ENCODE data around the gene HTN1. TPM values are rescaled to one million over a fixed set of nuclear protein-coding genes. Genes with fewer than 3 reads are reported as not detected.
"Not testable (repeated sequence)": the region's sequence is repeated elsewhere in the genome, so short reads cannot be mapped to it uniquely, and the experiment has no call there.

HTN1 gene
- not detected for total RNA-seq
- long read RNA-seq, result 0 reads

GRCh38 chr4:70050138-70050537 lies at the start of gene HTN1:
Gene HTN1, plus strand, starts transcription at chr4:70050438. Its CDS starts 2,639 bp downstream, at chr4:70053077.
- H3K27ac ChIP-seq; H3K9me3 ChIP-seq; H3K27me3 ChIP-seq; H3K4me1 ChIP-seq; H3K4me3 ChIP-seq; H3K36me3 ChIP-seq; intact Hi-C loops (cut with DNase I); DNase-seq; ATAC-seq: not testable (repeated sequence)

- no peaks in the 10 kb centered on the region for H3K9me3 ChIP-seq
- TF ChIP-seq CTCF (IDR thresholded peaks at IDR 0.05), result no peak
- H3K36me3 ChIP-seq, result no peaks in the 10 kb centered on the region
- H3K4me1 ChIP-seq, result no peaks in the 10 kb centered on the region
- no peak for DNase-seq
- no peak overlapping the region for H3K27ac ChIP-seq
- no peak overlapping the region for H3K4me3 ChIP-seq
- intact Hi-C loops (cut with DNase I), result no loop called here
- no peak for ATAC-seq
- no peaks in the 10 kb centered on the region for H3K27me3 ChIP-seq
These were observed 49.5 kb upstream of the HTN1 start for GRCh38 chr4:70000711-70001110.

- no peak overlapping the region for H3K4me3 ChIP-seq
- no peaks in the 10 kb centered on the region for H3K9me3 ChIP-seq
- H3K27me3 ChIP-seq, result no peaks in the 10 kb centered on the region
- no peak overlapping the region for H3K27ac ChIP-seq
- no peak for TF ChIP-seq CTCF (IDR thresholded peaks at IDR 0.05)
- ATAC-seq (no peak), DNase-seq (no peak)
- no peaks in the 10 kb centered on the region for H3K36me3 ChIP-seq
- intact Hi-C loops (cut with DNase I), result no loop called here
- H3K4me1 ChIP-seq, result no peaks in the 10 kb centered on the region
These were observed 47.7 kb upstream of the HTN1 start for GRCh38 chr4:70002507-70002906.

GRCh38 chr4:70008771-70009170 lies 41.5 kb upstream of the HTN1 start:
- Histone ChIP-seq H3K4me1 (no peaks in the 10 kb centered on the region), H3K27me3 (no peaks in the 10 kb centered on the region), H3K4me3 (no peak overlapping the region), H3K36me3 (no peaks in the 10 kb centered on the region), H3K27ac (no peak overlapping the region), H3K9me3 (no peaks in the 10 kb centered on the region)
- no peak for ATAC-seq
- DNase-seq, result no peak
- TF ChIP-seq CTCF (IDR thresholded peaks at IDR 0.05), result no peak
- intact Hi-C loops (cut with DNase I), result no loop called here

- ATAC-seq; intact Hi-C loops (cut with DNase I); DNase-seq; H3K4me1 ChIP-seq; H3K4me3 ChIP-seq; H3K27me3 ChIP-seq; H3K27ac ChIP-seq; H3K36me3 ChIP-seq; H3K9me3 ChIP-seq: not testable (repeated sequence)
These were observed 31.2 kb upstream of the HTN1 start for GRCh38 chr4:70019006-70019405.

GRCh38 chr4:70023218-70023617 lies 27.0 kb upstream of the HTN1 start:
- H3K27me3 ChIP-seq, result no peaks in the 10 kb centered on the region
- no peak for ATAC-seq
- no peak for TF ChIP-seq CTCF (IDR thresholded peaks at IDR 0.05)

GRCh38 chr4:70027011-70027410 lies 23.2 kb upstream of the HTN1 start:
- no peak overlapping the region for H3K27ac ChIP-seq
- H3K36me3 ChIP-seq, result no peaks in the 10 kb centered on the region
- H3K9me3 ChIP-seq, result no peaks in the 10 kb centered on the region
- H3K4me3 ChIP-seq, result no peak overlapping the region
- no peak for ATAC-seq
- DNase-seq, result no peak
- intact Hi-C loops (cut with DNase I), result no loop called here
- no peak for TF ChIP-seq CTCF (IDR thresholded peaks at IDR 0.05)
- no peaks in the 10 kb centered on the region for H3K4me1 ChIP-seq
- no peaks in the 10 kb centered on the region for H3K27me3 ChIP-seq

More at GRCh38 chr4:70023218-70023617, 27.0 kb upstream of the HTN1 start:
- Histone ChIP-seq H3K9me3 (no peaks in the 10 kb centered on the region), H3K27ac (no peak overlapping the region), H3K4me1 (no peaks in the 10 kb centered on the region), H3K36me3 (no peaks in the 10 kb centered on the region), H3K4me3 (no peak overlapping the region)
- intact Hi-C loops (cut with DNase I), result no loop called here
- no peak for DNase-seq

- DNase-seq; intact Hi-C loops (cut with DNase I); H3K27me3 ChIP-seq; H3K27ac ChIP-seq; H3K36me3 ChIP-seq; H3K4me3 ChIP-seq; H3K9me3 ChIP-seq; ATAC-seq; H3K4me1 ChIP-seq: not testable (repeated sequence)
These were observed 22.1 kb upstream of the HTN1 start, which contains the start of gene HTN3 for GRCh38 chr4:70028159-70028558. Gene HTN3, plus strand, starts transcription at chr4:70028459. Its CDS starts 2,282 bp downstream, at chr4:70030741.

GRCh38 chr4:70037559-70037958 lies 12.7 kb upstream of the HTN1 start:
- H3K27me3 ChIP-seq; H3K4me1 ChIP-seq; DNase-seq; intact Hi-C loops (cut with DNase I); H3K27ac ChIP-seq; H3K4me3 ChIP-seq; ATAC-seq; H3K36me3 ChIP-seq; H3K9me3 ChIP-seq: not testable (repeated sequence)

- H3K27me3 ChIP-seq; H3K9me3 ChIP-seq; ATAC-seq; H3K27ac ChIP-seq; H3K4me1 ChIP-seq; H3K36me3 ChIP-seq; H3K4me3 ChIP-seq; DNase-seq; intact Hi-C loops (cut with DNase I): not testable (repeated sequence)
These were observed 10.3 kb upstream of the HTN1 start for GRCh38 chr4:70039928-70040327.
